ENCODE data around the gene TRAK2. TPM values are rescaled to one million over a fixed set of nuclear protein-coding genes. Genes with fewer than 3 reads are reported as not detected.

The TRAK2 gene
- total and polyA plus RNA-seq, 2 of the 8 experiments (the other 6 are each of a cell fraction or from before 2014, with no cell fraction given): 4.5 to 15.7 TPM

- Histone ChIP-seq H3K27ac (ENCODE audit: low read depth, low read length) (no peak overlapping the region), H3K56ac (replicated peaks; ENCODE audit: insufficient read length, low read depth, low read length) (no peak overlapping the region), H3K79me1 (ENCODE audit: low read depth, low read length) (no peaks in the 10 kb centered on the region), H3K9ac (replicated peaks in 1 of 4; ENCODE audit: extremely low read depth in 1 of 4, low read depth in 3 of 4, low read length in 3 of 4) (no peak overlapping the region), H3K36me3 (ENCODE audit: control insufficient read depth in 2 of 4, insufficient read depth in 4 of 4, low read length in 3 of 4) (no peaks in the 10 kb centered on the region), H2BK20ac (ENCODE audit: low read length) (no peak overlapping the region), H3K14ac (ENCODE audit: insufficient read length) (no peak overlapping the region), H2BK15ac (ENCODE audit: low read length) (no peak overlapping the region), H2BK12ac (ENCODE audit: low read depth, low read length) (no peak overlapping the region), H3K23ac (ENCODE audit: insufficient read length) (no peak overlapping the region), H4K91ac (replicated peaks; ENCODE audit: insufficient read length, low read length) (no peak overlapping the region), H3K4me1 (replicated peaks in 1 of 4; ENCODE audit: control insufficient read depth in 3 of 4, insufficient read depth in 4 of 4, low read length in 3 of 4) (no peaks in the 10 kb centered on the region), H3K4ac (replicated peaks; ENCODE audit: insufficient read length, low read depth, low read length) (no peak overlapping the region), H3K18ac (ENCODE audit: extremely low read depth, low read length) (no peak overlapping the region), H4K8ac (ENCODE audit: extremely low read depth, insufficient read depth, low read length) (no peak overlapping the region), H3K4me3 (ENCODE audit: extremely low read depth in 1 of 4, insufficient read depth in 2 of 4, low read depth in 3 of 4, low read length in 4 of 4) (no peak overlapping the region), H2AFZ (ENCODE audit: low read length) (no peak overlapping the region), H4K5ac (ENCODE audit: insufficient read length, low read depth, low read length) (no peak overlapping the region), H3K23me2 (ENCODE audit: low read depth, low read length) (no peaks in the 10 kb centered on the region), H2AK5ac (ENCODE audit: low read depth, low read length) (no peak overlapping the region), H2BK5ac (ENCODE audit: low read depth, low read length) (no peak overlapping the region), H2BK120ac (replicated peaks; ENCODE audit: low read depth, low read length) (no peak overlapping the region), H3K4me2 (ENCODE audit: insufficient read depth in 1 of 2, low read depth in 2 of 2, low read length in 2 of 2) (no peak overlapping the region), H3K9me3 (ENCODE audit: insufficient read depth in 2 of 2, low read depth in 1 of 2, low read length in 1 of 2) (no peaks in the 10 kb centered on the region), H3K79me2 (ENCODE audit: control insufficient read depth in 1 of 2, insufficient read depth in 2 of 2, low read length in 2 of 2) (no peaks in the 10 kb centered on the region; a peak in 1 of 4 replicates), H4K20me1 (replicated peaks in 1 of 2; ENCODE audit: control insufficient read depth in 1 of 2, insufficient read depth in 2 of 2, low read length in 2 of 2) (no peaks in the 10 kb centered on the region), H3K27me3 (replicated peaks in 1 of 4; ENCODE audit: control insufficient read depth in 3 of 4, extremely low read depth in 1 of 4, insufficient read depth in 3 of 4, low read length in 3 of 4) (no peaks in the 10 kb centered on the region)
- CTCF ChIA-PET (ENCODE audit: partially characterized antibody): interaction anchor here (0.7 to 1.5 kb wide), 3 partner anchors 12 to 54 kb away, joined by 3 to 5 read pairs (median 3); no protein-coding TSS in a partner anchor
- no peak for DNase-seq (ENCODE audit: low read depth in 1 of 2, low spot score in 2 of 2)
- no peak for FAIRE-seq
- 86% methylated on average over 3 of the region's 3 CpGs; no CpG with 5 or more reads in 1 of the 2 experiments for WGBS, 2 experiments (ENCODE audit: extremely low coverage in 1 of 2, insufficient coverage in 1 of 2, insufficient read length in 1 of 2, insufficient replicate concordance in 2 of 2, low coverage in 1 of 2, low lambda C conversion rate in 2 of 2, missing lambda C conversion rate in 1 of 2)
- TF ChIP-seq BACH1 (IDR thresholded peaks at IDR 0.05; ENCODE audit: low read length) (no peak), ATF3 (IDR thresholded peaks at IDR 0.05; ENCODE audit: insufficient read depth, low read depth, low read length) (no peak), SP2 (IDR thresholded peaks at IDR 0.05; ENCODE audit: low read length) (no peak), YY1 (IDR thresholded peaks at IDR 0.05; ENCODE audit: low read depth, low read length) (no peak), CBX8 (IDR thresholded peaks at IDR 0.05; ENCODE audit: borderline replicate concordance, low read depth, low read length) (no peak), RAD21 (IDR thresholded peaks at IDR 0.05 in 1 of 2, conservative IDR thresholded peaks at IDR 0.05 in 1 of 2; ENCODE audit: low read depth in 2 of 2, low read length in 2 of 2) (no peak)
- POLR2A ChIA-PET (ENCODE audit: partially characterized antibody): no interaction called here
Measured at GRCh38 chr2:201444746-201445465, 6.4 kb downstream of the TRAK2 start.

Data from H1 (cell line).